Pancreas (tissue), 10 donors: ENCODE results near the gene GPR45. TPM values are rescaled to one million over a fixed set of nuclear protein-coding genes. Genes with fewer than 3 reads are reported as not detected.
A peak's percentile ranks its signal among the peaks of the same experiment; 100 is the strongest.

Experiments
- ATAC-seq, 4 donors: fragments of 200-7000 bp; cut with Tn5 transposase; one replicate each; pipeline versions ENCODE4 v1.8.0 to v1.9.1; 2020; ENCODE audit warnings: mild to moderate bottlenecking in 4 of 4, moderate library complexity in 4 of 4
- DNase-seq, 6 donors: peaks; one replicate each; pipeline ENCODE4 v3.0.0-alpha.2; 2020
- FAIRE-seq: peaks from 2 replicates; lab custom pipeline; 2012; peaks lifted over from hg19 to GRCh38; lab: Jason Lieb, UNC
- H3K27ac ChIP-seq, 4 donors: fragments of 200-600 bp; sonication (generic); 1 replicate in 3 of 4; 2 replicates in 1 of 4; pipeline versions ENCODE4 v1.5.0 to v1.8.0; 2020
- H3K27me3 ChIP-seq, 4 donors: fragments of 200-600 bp; one replicate each; pipeline ENCODE4 v1.8.0; 2021
- H3K36me3 ChIP-seq, 3 donors: fragments of 200-600 bp; sonication (generic) in 1 of 3; one replicate each; pipeline versions ENCODE4 v1.5.0 to v1.8.0; 2020 to 2021
- H3K4me1 ChIP-seq, 3 donors: fragments of 200-600 bp; one replicate each; pipeline ENCODE4 v1.8.0; 2021
- H3K4me3 ChIP-seq, 4 donors: fragments of 200-600 bp; sonication (generic) in 2 of 4; one replicate each; pipeline versions ENCODE4 v1.5.0 to v1.8.0; 2020 to 2021
- H3K9me3 ChIP-seq, 4 donors: fragments of 200-600 bp; one replicate each; pipeline ENCODE4 v1.8.0; 2021
- WGBS, 2 donors: extraction: QIAGEN DNeasy Blood & Tissue Kit; methylation state at CpG; one replicate each; pipeline ENCODE4 v1.1.7; 2013; 5-methylcytosine and 5-hydroxymethylcytosine counted together
- intact Hi-C, 3 donors: fragments of 100-400 bp; cut with DNase I; formaldehyde crosslinking; loops; one replicate each; pipeline versions ENCODE4 v1.11.1 to v1.14.2; 2022
- polyA plus RNA-seq, 2 donors: library from polyadenylated mRNA; stranded (reverse); fragments of 200-250 nt; gene quantifications; one replicate each; pipeline ENCODE4 v1.2.3, GENCODE V29; 2013
- total RNA-seq, 6 donors: library from RNA; stranded (reverse); fragmentation: NEBNext Ultra II Directional in 4 of 6; extraction: Animal tissue kit (Norgen Biotek cat#: 25700) in 4 of 6; gene quantifications; one replicate each; pipeline versions ENCODE4 v1.2.1 to v1.2.4, GENCODE V29; 2021 to 2023
- TF ChIP-seq, protein P1 (sequence below), 4 donors: fragments of 200-600 bp; sonication (generic) in 3 of 4; IDR thresholded peaks; one replicate each; pipeline versions ENCODE4 v1.5.0 to v1.8.0; 2021; ENCODE audit warnings: antibody characterized with exemption in 4 of 4
- donor health status: healthy with polysubstance abuse.
- donor health status: DM: no; HTN: no; CAD: no; lungs with moderate emphysema.
- donor health status: DM: no; HTN: no; CAD: no.
- donor health status: control.
- donor health status: control.
- donor health status: Bipolar disorder and iron deficiency.
- donor health status: DM: yes; HTN: yes; CAD: no.
- donor health status: DM: no; HTN: no; CAD: no.
- donor health status: DM: no; HTN: no; CAD: no.
- donor health status: DM: yes; HTN: yes; CAD: no.

Gene GPR45, protein sequence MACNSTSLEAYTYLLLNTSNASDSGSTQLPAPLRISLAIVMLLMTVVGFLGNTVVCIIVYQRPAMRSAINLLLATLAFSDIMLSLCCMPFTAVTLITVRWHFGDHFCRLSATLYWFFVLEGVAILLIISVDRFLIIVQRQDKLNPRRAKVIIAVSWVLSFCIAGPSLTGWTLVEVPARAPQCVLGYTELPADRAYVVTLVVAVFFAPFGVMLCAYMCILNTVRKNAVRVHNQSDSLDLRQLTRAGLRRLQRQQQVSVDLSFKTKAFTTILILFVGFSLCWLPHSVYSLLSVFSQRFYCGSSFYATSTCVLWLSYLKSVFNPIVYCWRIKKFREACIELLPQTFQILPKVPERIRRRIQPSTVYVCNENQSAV
- total RNA-seq = not detected
- polyA plus RNA-seq = under 1 TPM in 1 of 2 donors, not detected in 1; 0.09 TPM

DNA sequence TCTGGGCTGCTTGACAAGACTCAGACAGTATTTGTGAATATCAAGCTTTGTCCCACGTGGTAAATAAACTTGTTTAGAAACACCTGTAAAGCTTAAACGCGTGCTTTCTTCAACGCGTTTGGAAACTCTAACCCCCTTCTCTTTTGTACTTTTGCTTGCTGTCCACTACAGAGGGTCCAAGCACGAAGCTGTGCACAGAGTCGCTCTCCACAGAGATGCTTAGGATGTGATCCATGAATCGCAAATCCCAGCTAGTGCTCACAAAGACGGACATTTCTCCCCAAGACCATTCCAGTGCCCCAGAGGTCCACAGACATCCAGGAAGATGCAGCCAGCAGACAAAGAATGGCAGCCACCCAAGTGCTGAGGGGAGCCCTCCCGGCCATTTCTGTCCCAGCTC, at the start of gene GPR45:
Gene GPR45 (plus strand): TSS at position 301 of the 400 bp plus-strand sequence. CDS start 116 bp downstream, outside the sequence.
- intact Hi-C loops = loop anchor here in 1 of 3 donors (10.0 kb wide), 1 partner anchor 137 kb away; no protein-coding TSS in a partner anchor

DNA sequence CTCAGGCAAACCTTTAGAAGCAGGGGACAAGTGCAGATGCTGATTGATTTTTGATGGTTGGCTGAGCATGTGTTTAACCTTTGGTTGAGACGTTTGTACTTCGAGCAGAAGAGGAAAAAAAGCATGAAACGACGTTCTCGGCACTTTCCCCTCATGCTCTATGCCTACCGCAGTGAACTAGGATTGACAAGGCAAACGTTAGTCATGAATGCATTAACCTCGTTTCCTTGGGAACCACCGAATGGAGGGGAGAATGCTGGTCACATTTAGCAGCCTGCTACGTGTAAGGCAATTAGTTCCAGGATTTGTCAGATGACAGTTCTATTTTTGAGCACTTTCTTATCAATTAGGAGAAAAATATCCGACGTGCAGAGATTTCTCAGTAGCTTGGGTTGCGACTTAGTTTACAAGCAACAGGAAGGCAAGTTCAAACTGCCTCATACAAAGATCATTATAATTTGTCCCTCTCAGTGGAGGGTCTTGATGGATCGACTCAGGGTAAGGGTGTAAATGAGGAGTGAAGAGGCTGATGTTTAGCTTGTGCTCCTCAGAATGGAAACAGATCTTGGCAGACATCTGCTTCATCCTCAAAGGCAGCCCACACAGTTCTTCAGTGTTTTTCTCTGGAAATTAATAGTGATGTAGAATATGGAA, 47.4 kb upstream of the GPR45 start:
- Histone ChIP-seq H3K36me3 (no peaks in the 10 kb centered on the region), H3K27ac (no peak overlapping the region), H3K9me3 (no peaks in the 10 kb centered on the region), H3K4me3 (no peak overlapping the region), H3K27me3 (no peaks in the 10 kb centered on the region), H3K4me1 (no peaks in the 10 kb centered on the region)
- 7 to 9% methylated on average over 14 of the region's 14 CpGs for WGBS, 2 donors
- DNase-seq (no peak), FAIRE-seq (no peak), ATAC-seq (peak in 2 of 4 donors; percentile 58 to 82)
- intact Hi-C loops = no loop called here
- TF ChIP-seq, protein P1, sequence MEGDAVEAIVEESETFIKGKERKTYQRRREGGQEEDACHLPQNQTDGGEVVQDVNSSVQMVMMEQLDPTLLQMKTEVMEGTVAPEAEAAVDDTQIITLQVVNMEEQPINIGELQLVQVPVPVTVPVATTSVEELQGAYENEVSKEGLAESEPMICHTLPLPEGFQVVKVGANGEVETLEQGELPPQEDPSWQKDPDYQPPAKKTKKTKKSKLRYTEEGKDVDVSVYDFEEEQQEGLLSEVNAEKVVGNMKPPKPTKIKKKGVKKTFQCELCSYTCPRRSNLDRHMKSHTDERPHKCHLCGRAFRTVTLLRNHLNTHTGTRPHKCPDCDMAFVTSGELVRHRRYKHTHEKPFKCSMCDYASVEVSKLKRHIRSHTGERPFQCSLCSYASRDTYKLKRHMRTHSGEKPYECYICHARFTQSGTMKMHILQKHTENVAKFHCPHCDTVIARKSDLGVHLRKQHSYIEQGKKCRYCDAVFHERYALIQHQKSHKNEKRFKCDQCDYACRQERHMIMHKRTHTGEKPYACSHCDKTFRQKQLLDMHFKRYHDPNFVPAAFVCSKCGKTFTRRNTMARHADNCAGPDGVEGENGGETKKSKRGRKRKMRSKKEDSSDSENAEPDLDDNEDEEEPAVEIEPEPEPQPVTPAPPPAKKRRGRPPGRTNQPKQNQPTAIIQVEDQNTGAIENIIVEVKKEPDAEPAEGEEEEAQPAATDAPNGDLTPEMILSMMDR (IDR thresholded peaks at IDR 0.05) = no peak

More for the DNA sequence above, at the start of gene GPR45:
- 67 to 78% methylated on average over 10 of the region's 10 CpGs for WGBS, 2 donors
- no peaks in the 10 kb centered on the region for H3K36me3 ChIP-seq
- no peaks in the 10 kb centered on the region for H3K27me3 ChIP-seq
- H3K4me1 ChIP-seq = no peaks in the 10 kb centered on the region
- TF ChIP-seq, protein P1 (IDR thresholded peaks at IDR 0.05) = no peak
- no peaks in the 10 kb centered on the region for H3K9me3 ChIP-seq
- FAIRE-seq = no peak
- no peak for DNase-seq
- H3K27ac ChIP-seq = no peak within 1 kb of the TSS
- no peak within 1 kb of the TSS for H3K4me3 ChIP-seq
- ATAC-seq = no peak

DNA sequence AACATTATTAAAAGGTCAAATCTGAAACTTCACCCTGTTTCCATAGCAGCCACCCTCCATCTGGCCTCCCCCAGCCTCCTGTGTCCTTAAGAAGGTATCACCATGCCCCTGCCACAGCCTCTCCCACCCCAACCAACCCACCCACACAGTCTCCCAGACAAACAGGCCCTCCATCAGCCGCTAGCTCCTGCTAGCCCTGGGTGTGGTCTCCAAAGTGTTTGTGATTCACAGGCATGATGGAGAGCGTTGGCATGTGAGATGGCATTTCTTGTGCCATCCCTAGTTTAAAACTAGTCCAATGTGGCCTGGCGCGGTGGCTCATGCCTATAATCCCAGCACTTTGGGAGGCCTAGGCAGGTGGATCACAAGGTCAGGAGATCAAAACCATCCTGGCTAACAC, 44.9 kb upstream of the GPR45 start:
- WGBS, 2 donors = 83 to 92% methylated on average over 4 of the region's 4 CpGs
- H3K9me3 ChIP-seq = no peaks in the 10 kb centered on the region
- H3K4me1 ChIP-seq = no peaks in the 10 kb centered on the region
- intact Hi-C loops = no loop called here
- no peaks in the 10 kb centered on the region for H3K27me3 ChIP-seq
- DNase-seq = no peak
- H3K36me3 ChIP-seq = no peaks in the 10 kb centered on the region
- TF ChIP-seq, protein P1 (IDR thresholded peaks at IDR 0.05) = no peak
- FAIRE-seq = no peak
- no peak overlapping the region for H3K4me3 ChIP-seq
- H3K27ac ChIP-seq = no peak overlapping the region
- ATAC-seq = no peak

DNA sequence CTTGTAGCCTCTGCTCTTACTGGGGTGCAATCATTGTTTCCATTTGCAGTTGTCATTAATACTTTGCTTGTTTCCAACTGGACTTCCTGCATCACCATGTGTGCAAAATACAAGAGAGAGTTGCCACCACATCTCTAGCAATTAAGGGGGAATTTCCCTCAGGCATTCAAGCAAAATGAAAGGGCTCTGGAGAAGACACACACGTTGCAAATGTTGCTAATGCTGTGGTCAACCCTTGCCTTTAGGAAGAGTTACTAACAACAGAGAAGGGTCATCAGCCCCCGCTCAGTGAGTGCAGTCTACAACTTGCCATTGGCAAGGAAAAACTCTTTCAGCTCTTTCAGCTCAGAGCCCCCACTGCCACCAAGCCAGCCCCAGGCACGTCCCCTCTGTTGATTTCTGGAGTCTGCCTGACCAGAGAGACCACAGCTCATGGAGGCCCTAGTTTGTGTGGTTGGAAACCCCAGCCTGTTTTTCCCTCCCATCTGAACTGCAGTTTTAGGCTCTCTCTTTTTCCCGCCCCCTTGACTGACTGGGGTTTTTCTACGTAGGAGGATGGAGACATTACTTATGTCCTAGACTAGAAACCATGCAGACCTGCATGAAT, 25.9 kb upstream of the GPR45 start:
- no peak for DNase-seq
- Histone ChIP-seq H3K36me3 (no peaks in the 10 kb centered on the region), H3K4me3 (no peak overlapping the region), H3K4me1 (no peaks in the 10 kb centered on the region), H3K9me3 (no peaks in the 10 kb centered on the region), H3K27ac (no peak overlapping the region), H3K27me3 (no peaks in the 10 kb centered on the region)
- TF ChIP-seq, protein P1 (IDR thresholded peaks at IDR 0.05) = no peak
- WGBS, 2 donors = 60 to 63% methylated on average over 5 of the region's 5 CpGs
- ATAC-seq = no peak
- intact Hi-C loops = no loop called here
- no peak for FAIRE-seq
